Measurements from ENCODE around the gene CACNA1G. TPM values are rescaled to one million over a fixed set of nuclear protein-coding genes. Genes with fewer than 3 reads are reported as not detected.

CACNA1G gene
- total and polyA plus RNA-seq, 9 of the 15 experiments (the other 6 are each of a cell fraction or from before 2014, with no cell fraction given): 0.01 TPM; not detected in 8

DNA sequence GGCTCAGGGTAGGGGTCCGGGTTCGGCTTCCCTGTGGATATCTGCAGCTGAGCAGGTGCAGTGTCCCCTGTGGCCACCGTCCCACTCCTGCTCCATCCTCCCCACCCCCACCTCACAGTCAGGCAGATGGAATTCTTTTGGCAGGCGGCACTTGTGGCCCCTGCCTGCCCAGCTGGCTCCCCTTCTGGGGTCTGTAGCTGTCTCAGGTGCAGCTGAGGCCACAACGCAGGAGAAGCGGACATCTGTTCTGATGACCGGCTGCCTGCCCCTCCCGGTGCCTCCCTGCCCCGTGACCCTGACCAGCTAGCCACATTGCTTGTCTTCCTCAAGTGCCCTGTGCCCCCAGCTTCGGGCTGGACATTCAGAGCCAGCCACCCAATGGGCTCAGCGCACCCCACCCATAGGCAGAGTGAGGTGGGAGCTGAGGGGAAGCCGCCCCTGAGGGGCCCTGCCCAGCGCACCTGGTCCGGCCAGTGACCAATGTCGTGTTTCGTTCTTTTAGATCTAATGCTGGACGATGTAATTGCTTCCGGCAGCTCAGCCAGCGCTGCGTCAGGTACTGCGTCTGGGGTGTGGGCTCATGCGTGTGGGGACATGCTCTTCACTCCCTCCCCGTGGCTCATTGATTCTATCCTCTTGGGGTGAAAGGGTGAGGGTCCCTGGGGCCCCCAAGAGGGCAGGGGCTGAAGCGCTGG is 49.0 kb downstream of the CACNA1G start (continued):
- TF ChIP-seq HBP1 (CRISPR knock-in tag; IDR thresholded peaks at IDR 0.05) (no peak), ZNF143 (CRISPR knock-in tag; IDR thresholded peaks at IDR 0.05) (no peak), ZNF212 (CRISPR knock-in tag; IDR thresholded peaks at IDR 0.05) (no peak)

DNA sequence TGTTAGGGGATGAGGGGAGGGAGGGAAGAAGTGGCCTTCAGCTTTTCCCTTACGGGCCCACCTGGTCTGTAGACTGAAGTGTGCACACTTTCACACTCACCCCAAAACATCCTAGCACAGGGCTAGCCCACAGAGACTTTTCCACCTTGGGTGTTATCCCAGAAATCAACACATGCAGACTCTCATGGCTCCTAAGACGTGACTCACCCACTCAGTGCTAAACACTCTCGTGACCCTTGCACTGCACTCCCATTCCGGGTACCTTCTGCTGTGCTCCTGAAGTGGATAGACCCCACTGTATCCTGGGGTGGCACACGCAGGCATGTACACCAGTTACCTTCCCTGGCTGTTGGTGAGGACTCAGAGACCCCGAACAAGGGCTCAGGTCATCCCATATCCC is 51.1 kb downstream of the CACNA1G start:
- H3K9ac ChIP-seq (ENCODE audit: insufficient read depth in 1 of 2, low read depth in 2 of 2, low read length in 2 of 2): no peak overlapping the region
- in situ Hi-C loops (cut with MboI) (no loop called here), intact Hi-C loops (cut with micrococcal nuclease) (no loop called here)
- ChIA-PET CTCF (ENCODE audit: low intra/inter-chr PET ratio) (no interaction called here), POLR2A (no interaction called here)
- H3K27me3 ChIP-seq (ENCODE audit: control insufficient read depth in 2 of 2, insufficient read depth in 2 of 2, low read length in 2 of 2): peaks cover 33 to 87% of the 10 kb centered on the region in 2 experiments
- no peak overlapping the region for H2AFZ ChIP-seq (ENCODE audit: low read depth, low read length)
- no peak for TF ChIP-seq YBX1 (IDR thresholded peaks at IDR 0.05)
- no peak for TF ChIP-seq MAFK (IDR thresholded peaks at IDR 0.05; ENCODE audit: low read length)
- no peak for TF ChIP-seq ZNF24 (IDR thresholded peaks at IDR 0.05)
- no peak for TF ChIP-seq CCNT2 (IDR thresholded peaks at IDR 0.05; ENCODE audit: borderline replicate concordance, extremely low read depth, insufficient read length, low read depth, low read length)
- no peak for TF ChIP-seq MED1 (CRISPR knock-in tag; IDR thresholded peaks at IDR 0.05; ENCODE audit: borderline replicate concordance)
- no peak for TF ChIP-seq HNRNPLL (IDR thresholded peaks at IDR 0.05; ENCODE audit: low read depth, low read length, poor library complexity, severe bottlenecking)
- TF ChIP-seq ZNF57 (CRISPR knock-in tag; IDR thresholded peaks at IDR 0.05): no peak
- no peak for TF ChIP-seq RBM15 (IDR thresholded peaks at IDR 0.05; ENCODE audit: insufficient read depth, low read length)
- TF ChIP-seq HNRNPK (IDR thresholded peaks at IDR 0.05; ENCODE audit: low read depth, low read length, poor library complexity, severe bottlenecking): no peak
- TF ChIP-seq ZKSCAN1 (IDR thresholded peaks at IDR 0.05; ENCODE audit: low read depth, low read length): no peak
- TF ChIP-seq PRPF4 (IDR thresholded peaks at IDR 0.05; ENCODE audit: insufficient read depth, low read depth, low read length, poor library complexity, severe bottlenecking): no peak
- no peak for TF ChIP-seq ZKSCAN3 (CRISPR knock-in tag; IDR thresholded peaks at IDR 0.05)
- H3K79me2 ChIP-seq (ENCODE audit: control insufficient read depth, insufficient read depth, low read length): no peaks in the 10 kb centered on the region
- peaks cover 6% of the 10 kb centered on the region; the same call in 1 of the 2 replicates for H4K20me1 ChIP-seq (replicated peaks; ENCODE audit: control insufficient read depth, insufficient read depth, low read length)
- no peak overlapping the region for H3K27ac ChIP-seq (ENCODE audit: extremely low read depth, low read depth, low read length)
- no peaks in the 10 kb centered on the region for H3K36me3 ChIP-seq (ENCODE audit: control insufficient read depth, insufficient read depth, low read length)
- BruUV-seq (replicated peaks): no TSS peak
- no peak for ATAC-seq
- no peaks in the 10 kb centered on the region for H3K9me3 ChIP-seq (replicated peaks; ENCODE audit: control insufficient read depth, insufficient read depth, low read depth, low read length)
- FAIRE-seq: no peak
- 2% methylated on average over 5 of the region's 6 CpGs for WGBS (ENCODE audit: insufficient coverage, low coverage, missing lambda C conversion rate)
- no peak for DNase-seq (ENCODE audit: extremely low read depth in 1 of 4, low spot score in 3 of 4)
- no peak overlapping the region for H3K4me3 ChIP-seq
- no peak overlapping the region for H3K4me2 ChIP-seq (ENCODE audit: insufficient read depth, low read length)
- H3K4me1 ChIP-seq (replicated peaks in 1 of 2; ENCODE audit: control insufficient read depth in 2 of 2, insufficient read depth in 2 of 2, low read length in 2 of 2): peaks cover 0 to 18% of the 10 kb centered on the region in 2 experiments; a peak in 2 of 5 replicates
- H3K9me1 ChIP-seq (ENCODE audit: control insufficient read depth, insufficient read depth, low read length): no peaks in the 10 kb centered on the region
